Neuronal stem cell (in vitro differentiated cells): ENCODE measurements around the gene ODC1.

Source experiments
- DNase-seq: peaks from one replicate; pipeline ENCODE4 v3.0.0-alpha.2; 2013; ENCODE audit warnings: low spot score
- H2AFZ ChIP-seq: one replicate; pipeline ENCODE4 v1.6.1; 2013; ENCODE audit warnings: mild to moderate bottlenecking, low read length, inconsistent platforms
- H2AK5ac ChIP-seq: 2 replicates; pipeline ENCODE4 v1.6.1; 2013; ENCODE audit warnings: low read depth, mild to moderate bottlenecking, inconsistent platforms, low read length, moderate library complexity, mixed read lengths
- H2BK120ac ChIP-seq: 2 replicates; pipeline ENCODE4 v1.6.1; 2013; ENCODE audit warnings: low read depth, mild to moderate bottlenecking, inconsistent platforms, low read length, moderate library complexity, mixed read lengths
- H2BK12ac ChIP-seq: one replicate; pipeline ENCODE4 v1.6.1; 2013; ENCODE audit warnings: low read length, inconsistent platforms
- H2BK15ac ChIP-seq: 2 replicates; pipeline ENCODE4 v1.6.1; 2013; ENCODE audit warnings: mild to moderate bottlenecking, low read length, inconsistent platforms, mixed read lengths
- H2BK5ac ChIP-seq: one replicate; pipeline ENCODE4 v1.6.1; 2013; ENCODE audit warnings: inconsistent platforms, mild to moderate bottlenecking, low read length, moderate library complexity
- H3K14ac ChIP-seq: one replicate; pipeline ENCODE4 v1.6.1; 2013; ENCODE audit warnings: low read length, inconsistent platforms
- H3K18ac ChIP-seq: 2 replicates; pipeline ENCODE4 v1.6.1; 2013; ENCODE audit warnings: low read length, inconsistent platforms
- H3K23ac ChIP-seq: 2 replicates; pipeline ENCODE4 v1.6.1; 2013; ENCODE audit warnings: low read depth, mild to moderate bottlenecking, mixed read lengths, low read length, inconsistent platforms; ENCODE audit not compliant: poor library complexity
- H3K27ac ChIP-seq: replicated peaks from 3 replicates; pipeline ENCODE4 v1.5.1; 2013; ENCODE audit warnings: low read length, inconsistent platforms
- H3K27me3 ChIP-seq, 3 experiments: 2 replicates each; pipeline ENCODE4 v1.6.1; 2013; ENCODE audit warnings: low read length in 3 of 3, mild to moderate bottlenecking in 2 of 3, inconsistent platforms in 1 of 3, low read depth in 1 of 3, mixed read lengths in 1 of 3, moderate library complexity in 1 of 3; ENCODE audit not compliant: control insufficient read depth in 3 of 3, insufficient read depth in 3 of 3
- H3K36me3 ChIP-seq, 2 donors: replicated peaks in 1 of 2; 2 replicates each; pipeline ENCODE4 v1.6.1; 2013; ENCODE audit warnings: low read length in 2 of 2; ENCODE audit not compliant: control insufficient read depth in 2 of 2, insufficient read depth in 2 of 2
- H3K4ac ChIP-seq: 2 replicates; pipeline ENCODE4 v1.6.1; 2013; ENCODE audit warnings: inconsistent platforms, mild to moderate bottlenecking, low read length, moderate library complexity
- H3K4me1 ChIP-seq, 2 donors: 1 replicate in 1 of 2; 2 replicates in 1 of 2; pipeline ENCODE4 v1.6.1; 2013; ENCODE audit warnings: low read length in 2 of 2, low read depth in 1 of 2; ENCODE audit not compliant: control insufficient read depth in 2 of 2, insufficient read depth in 1 of 2
- H3K4me2 ChIP-seq: one replicate; pipeline ENCODE4 v1.6.1; 2013; ENCODE audit warnings: mild to moderate bottlenecking, low read length, inconsistent platforms; ENCODE audit not compliant: insufficient read depth, poor library complexity, severe bottlenecking
- H3K4me3 ChIP-seq, 2 donors: 2 replicates each; pipeline ENCODE4 v1.5.1; 2013; ENCODE audit warnings: low read length in 2 of 2, mild to moderate bottlenecking in 2 of 2, inconsistent platforms in 1 of 2, moderate library complexity in 1 of 2
- H3K79me1 ChIP-seq: one replicate; pipeline ENCODE4 v1.6.1; 2013; ENCODE audit warnings: low read depth, mild to moderate bottlenecking, inconsistent platforms, low read length, moderate library complexity
- H3K9ac ChIP-seq: one replicate; pipeline ENCODE4 v1.6.1; 2013; ENCODE audit warnings: mild to moderate bottlenecking, low read depth, low read length, inconsistent platforms; ENCODE audit not compliant: poor library complexity
- H3K9me3 ChIP-seq, 2 donors: replicated peaks in 1 of 2; 2 replicates each; pipeline versions ENCODE3 to v1.6.1; 2013; ENCODE audit warnings: low read length in 2 of 2, mild to moderate bottlenecking in 2 of 2, inconsistent platforms in 1 of 2, low read depth in 1 of 2, mixed read lengths in 1 of 2, moderate library complexity in 1 of 2; ENCODE audit not compliant: control insufficient read depth in 2 of 2, insufficient read depth in 1 of 2
- H4K8ac ChIP-seq: one replicate; pipeline ENCODE4 v1.6.1; 2013; ENCODE audit warnings: low read depth, mild to moderate bottlenecking, inconsistent platforms, low read length, moderate library complexity
- H4K91ac ChIP-seq: one replicate; pipeline ENCODE4 v1.6.1; 2013; ENCODE audit warnings: low read length, low read depth, mild to moderate bottlenecking, inconsistent platforms; ENCODE audit not compliant: poor library complexity
- WGBS, 2 donors: extraction: QIAGEN DNeasy Blood & Tissue Kit; methylation state at CpG; one replicate each; pipeline ENCODE4 v1.1.7; 2013; ENCODE audit warnings: missing lambda C conversion rate in 2 of 2, mixed read lengths in 1 of 2; ENCODE audit not compliant: insufficient read length in 2 of 2, insufficient replicate concordance in 1 of 2; ENCODE audit errors: extremely low coverage in 2 of 2; 5-methylcytosine and 5-hydroxymethylcytosine counted together

The ODC1 gene

GRCh38 chr2:10406491-10407188, 41.5 kb downstream of the ODC1 start:
- no peaks in the 10 kb centered on the region for H3K79me1 ChIP-seq
- no peak overlapping the region for H2BK5ac ChIP-seq
- no peak overlapping the region for H3K4me3 ChIP-seq

DNA sequence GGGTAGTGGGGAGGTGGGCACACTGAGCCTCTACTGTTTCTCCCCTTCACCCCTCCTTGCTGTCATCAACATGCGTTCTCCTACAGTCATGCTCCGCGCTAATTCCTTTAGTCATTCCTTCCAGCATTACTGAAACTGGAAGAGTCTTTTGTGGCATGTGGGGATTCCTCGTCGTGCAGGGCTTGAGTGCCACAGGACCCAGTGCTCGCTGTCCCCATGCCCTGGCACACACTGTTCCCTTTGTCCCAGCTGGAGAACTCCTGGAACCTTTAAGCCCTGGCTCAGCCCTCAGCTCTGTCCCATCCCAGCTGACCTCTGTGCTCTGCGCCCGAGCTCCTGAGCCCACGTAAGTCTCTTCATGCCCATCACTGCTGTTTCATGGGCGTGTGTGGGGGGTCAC, 42.1 kb downstream of the ODC1 start:
- H2BK120ac ChIP-seq, result no peak overlapping the region
- no peak overlapping the region for H2BK5ac ChIP-seq
- no peak overlapping the region for H3K9ac ChIP-seq
- no peak overlapping the region for H3K14ac ChIP-seq
- H3K27me3 ChIP-seq, result no peaks in the 10 kb centered on the region
- H3K4me2 ChIP-seq, result no peak overlapping the region
- H3K79me1 ChIP-seq, result no peaks in the 10 kb centered on the region
- no peak overlapping the region for H2BK15ac ChIP-seq
- H3K9me3 ChIP-seq, result no peaks in the 10 kb centered on the region
- no peak overlapping the region for H3K4ac ChIP-seq
- no CpG with 5 or more reads among the region's 10 CpGs for WGBS, 2 donors
- no peak overlapping the region for H3K18ac ChIP-seq
- H4K91ac ChIP-seq, result no peak overlapping the region
- H2BK12ac ChIP-seq, result no peak overlapping the region
- H3K23ac ChIP-seq, result no peak overlapping the region
- peaks cover 2 to 5% of the 10 kb centered on the region in 2 donors for H3K4me1 ChIP-seq
- no peak overlapping the region for H2AFZ ChIP-seq
- DNase-seq, result no peak
- H3K27ac ChIP-seq, result no peak overlapping the region
- no peaks in the 10 kb centered on the region for H3K36me3 ChIP-seq
- H3K4me3 ChIP-seq, result no peak overlapping the region
- H4K8ac ChIP-seq, result no peak overlapping the region
- no peak overlapping the region for H2AK5ac ChIP-seq

More at GRCh38 chr2:10406491-10407188, 41.5 kb downstream of the ODC1 start:
- Histone ChIP-seq H4K91ac (no peak overlapping the region), H3K27ac (no peak overlapping the region), H3K14ac (no peak overlapping the region), H3K4me1 (peaks cover 2 to 5% of the 10 kb centered on the region in 2 donors), H2AK5ac (no peak overlapping the region), H3K27me3 (no peaks in the 10 kb centered on the region), H3K36me3 (no peaks in the 10 kb centered on the region), H2BK15ac (no peak overlapping the region), H2AFZ (no peak overlapping the region), H3K23ac (no peak overlapping the region), H3K9ac (no peak overlapping the region), H3K4me2 (no peak overlapping the region), H2BK12ac (no peak overlapping the region), H4K8ac (no peak overlapping the region), H3K4ac (no peak overlapping the region), H2BK120ac (no peak overlapping the region), H3K18ac (no peak overlapping the region), H3K9me3 (no peaks in the 10 kb centered on the region)
- DNase-seq, result no peak
- no CpG with 5 or more reads among the region's 18 CpGs for WGBS, 2 donors

- Histone ChIP-seq H3K4ac (no peak overlapping the region), H3K14ac (no peak overlapping the region), H4K8ac (no peak overlapping the region), H3K4me2 (no peak overlapping the region), H2AFZ (no peak overlapping the region), H3K23ac (no peak overlapping the region), H2BK12ac (no peak overlapping the region), H3K4me3 (no peak overlapping the region), H2BK15ac (peak overlapping the region; percentile 66), H3K27me3 (no peaks in the 10 kb centered on the region), H3K27ac (no peak overlapping the region), H3K18ac (peak overlapping the region; percentile 70), H3K79me1 (peaks cover 3% of the 10 kb centered on the region), H2BK5ac (no peak overlapping the region), H2AK5ac (peak overlapping the region; percentile 43), H3K36me3 (no peaks in the 10 kb centered on the region), H4K91ac (no peak overlapping the region), H3K9me3 (no peaks in the 10 kb centered on the region), H3K4me1 (peaks cover 2 to 4% of the 10 kb centered on the region in 2 donors), H3K9ac (no peak overlapping the region), H2BK120ac (peak overlapping the region; percentile 87)
- WGBS, 2 donors, result no CpG with 5 or more reads among the region's 13 CpGs
- DNase-seq, result no peak
Observed at GRCh38 chr2:10405448-10405847, 42.7 kb downstream of the ODC1 start.

DNA sequence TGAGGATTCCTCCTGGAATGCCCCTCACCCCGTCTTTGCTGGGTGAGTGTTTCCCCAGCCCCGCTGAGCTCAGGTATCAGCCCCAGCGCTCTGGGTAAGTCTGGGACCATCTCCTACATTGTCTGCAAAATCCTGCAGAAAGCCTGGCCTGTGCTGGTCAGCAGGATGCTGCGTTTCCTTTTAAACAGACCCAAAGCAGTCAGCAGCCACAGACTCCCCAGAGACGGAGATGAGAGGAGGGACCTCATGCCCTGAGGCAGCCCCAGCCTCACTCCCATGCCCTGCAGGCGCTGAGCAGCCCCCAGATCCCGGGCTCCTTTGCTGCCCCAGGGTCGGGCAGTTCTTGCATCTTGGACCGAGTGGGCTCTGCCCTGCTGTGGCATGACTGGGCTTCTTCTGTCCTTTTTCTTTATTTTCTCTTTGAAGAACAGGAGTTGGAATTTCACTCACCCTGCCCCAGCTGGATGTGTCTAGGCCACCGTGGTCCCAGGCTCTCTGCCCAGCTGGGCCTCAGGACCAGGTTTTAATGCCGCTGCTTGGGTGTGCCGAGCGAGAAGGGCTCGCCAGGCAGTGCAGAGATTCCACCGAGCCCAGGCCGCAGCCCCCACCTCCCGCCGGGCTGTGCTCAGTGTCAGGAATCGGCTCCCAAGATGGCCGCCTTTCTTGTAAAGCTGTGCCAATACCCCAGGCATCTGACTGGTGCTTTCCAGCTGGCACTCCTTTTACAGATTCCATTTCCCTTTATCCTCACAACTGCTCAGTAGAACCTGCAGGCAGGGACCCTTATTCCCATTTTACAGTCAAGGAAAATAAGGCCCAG, 43.6 kb downstream of the ODC1 start:
- peak overlapping the region; percentile 4 for H4K8ac ChIP-seq
- no peak overlapping the region for H3K4me2 ChIP-seq
- DNase-seq, result no peak
- no peak overlapping the region for H3K9ac ChIP-seq
- no peaks in the 10 kb centered on the region for H3K36me3 ChIP-seq
- no peak overlapping the region for H4K91ac ChIP-seq
- H3K18ac ChIP-seq, result peak overlapping the region; percentile 74
- H3K4me1 ChIP-seq, result peaks cover 2 to 4% of the 10 kb centered on the region in 2 donors
- H3K23ac ChIP-seq, result no peak overlapping the region
- H3K4ac ChIP-seq, result peak overlapping the region; percentile 30
- no peaks in the 10 kb centered on the region for H3K9me3 ChIP-seq
- no peak overlapping the region for H3K27ac ChIP-seq
- peak overlapping the region; percentile 49 for H2BK5ac ChIP-seq
- no peak overlapping the region for H3K4me3 ChIP-seq
- peak overlapping the region; percentile 31 for H2AK5ac ChIP-seq
- H2BK120ac ChIP-seq, result peak overlapping the region; percentile 77
- H2AFZ ChIP-seq, result no peak overlapping the region
- H2BK12ac ChIP-seq, result no peak overlapping the region
- no peak overlapping the region for H3K14ac ChIP-seq
- peaks cover 3% of the 10 kb centered on the region for H3K79me1 ChIP-seq
- WGBS, 2 donors, result no CpG with 5 or more reads among the region's 20 CpGs
- H3K27me3 ChIP-seq, result no peaks in the 10 kb centered on the region
- no peak overlapping the region for H2BK15ac ChIP-seq
